K562 (cell line): ENCODE data around the gene TTL. TPM values are rescaled to one million over a fixed set of nuclear protein-coding genes. Genes with fewer than 3 reads are reported as not detected.

ENCODE experiments used
- BCL6 ChIP-seq: fragments of 250-450 bp; sonication (Bioruptor Pico); IDR thresholded peaks from 2 replicates; pipeline ENCODE4 v1.4.0; 2020
- COPS2 ChIP-seq: fragments of 450-650 bp; conservative IDR thresholded peaks from 2 replicates; pipeline ENCODE4 v1.6.1; 2016; ENCODE audit warnings: mild to moderate bottlenecking, moderate library complexity
- CSDE1 ChIP-seq, 2 experiments: fragments of 450-650 bp; IDR thresholded peaks; 2 replicates each; pipeline ENCODE4 v1.6.1; 2016; ENCODE audit warnings: mild to moderate bottlenecking in 1 of 2
- HMG20A ChIP-seq: fragments of 450-650 bp; formaldehyde crosslinking; conservative IDR thresholded peaks from 2 replicates; pipeline ENCODE4 v1.4.0; 2020; ENCODE audit warnings: mild to moderate bottlenecking, mixed read lengths
- KDM5B ChIP-seq: fragments of 200-600 bp; sonication (generic); IDR thresholded peaks from 2 replicates; pipeline ENCODE4 v1.6.1; 2012; ENCODE audit warnings: low read depth, mild to moderate bottlenecking, moderate library complexity, low read length, control low read depth, inconsistent platforms; ENCODE audit not compliant: insufficient replicate concordance
- LEF1 ChIP-seq: fragments of 450-650 bp; IDR thresholded peaks from 2 replicates; pipeline ENCODE4 v1.6.1; 2016; ENCODE audit warnings: mild to moderate bottlenecking
- MYC ChIP-seq, 2 experiments: fragments of 250-450 bp in 1 of 2; sonication (Bioruptor Pico) in 1 of 2; IDR thresholded peaks; 2 replicates each; pipeline versions ENCODE4 v1.5.1 to v1.6.1; 2012 to 2021; ENCODE audit warnings: low read depth in 2 of 2, borderline replicate concordance in 1 of 2, improper control_type of control experiment in 1 of 2, low read length in 1 of 2, mild to moderate bottlenecking in 1 of 2, moderate library complexity in 1 of 2
- SLC30A9 ChIP-seq: fragments of 250-450 bp; sonication (Bioruptor Pico); IDR thresholded peaks from 2 replicates; pipeline ENCODE4 v1.8.0; 2022; ENCODE audit warnings: mild to moderate bottlenecking, moderate library complexity
- ZNF282 ChIP-seq: sonication (generic); formaldehyde crosslinking; IDR thresholded peaks from 2 replicates; pipeline ENCODE4 v1.8.1; 2023; ENCODE audit warnings: missing genetic modification reagents
- ZNF507 ChIP-seq: conservative IDR thresholded peaks from 2 replicates; pipeline ENCODE4 v1.6.1; 2017; ENCODE audit warnings: missing genetic modification characterization, missing compliant biosample characterization
- ZNF655 ChIP-seq: fragments of 250-450 bp; sonication (Bioruptor Pico); IDR thresholded peaks from 2 replicates; pipeline ENCODE4 v1.5.0; 2021
- ZSCAN32 ChIP-seq: fragments of 450-650 bp; formaldehyde crosslinking; IDR thresholded peaks from 2 replicates; pipeline ENCODE4 v1.4.0; 2020; ENCODE audit warnings: mild to moderate bottlenecking, moderate library complexity
- polyA plus RNA-seq, 8 experiments: library from polyadenylated mRNA; depleted of rRNA in 4 of 8; stranded (reverse) in 5 of 8; unstranded in 3 of 8; fragments of >200 nt; fragmentation: Nextera tagmentation in 2 of 8; fragmentation: Illumina TruSeq in 1 of 8; extraction: Ambion mirVana in 2 of 8; extraction: Trizol in 1 of 8; gene quantifications; 2 replicates each; pipeline versions ENCODE4 v1.2.1 to v1.2.3, GENCODE V29; 2011 to 2014; ENCODE audit warnings: inconsistent platforms in 1 of 8, missing spikeins in 1 of 8
- total RNA-seq, 7 experiments: library from RNA; depleted of rRNA in 6 of 7; stranded (reverse); fragments of >200 nt in 6 of 7; fragmentation: Illumina TruSeq in 2 of 7; extraction: Trizol in 2 of 7; gene quantifications; 2 replicates each; pipeline versions ENCODE4 v1.2.1 to v1.2.3, GENCODE V29; 2011 to 2021; ENCODE audit warnings: low replicate concordance in 1 of 7
- TF ChIP-seq, protein P1 (sequence below): fragments of 250-450 bp; sonication (Bioruptor Pico); IDR thresholded peaks from 2 replicates; pipeline ENCODE4 v1.8.0; 2021; ENCODE audit warnings: moderate library complexity, mild to moderate bottlenecking, inconsistent platforms
- TF ChIP-seq, protein P2 (sequence below): sonication (generic); formaldehyde crosslinking; IDR thresholded peaks from 2 replicates; pipeline ENCODE4 v1.4.0; 2020; ENCODE audit warnings: mild to moderate bottlenecking, missing genetic modification reagents
- TF ChIP-seq, protein P3 (sequence below): sonication (generic); formaldehyde crosslinking; IDR thresholded peaks from 2 replicates; pipeline ENCODE4 v1.8.1; 2023; ENCODE audit warnings: mild to moderate bottlenecking, missing genetic modification reagents, moderate library complexity
- TF ChIP-seq, protein P4 (sequence below): sonication (generic); formaldehyde crosslinking; IDR thresholded peaks from 2 replicates; pipeline ENCODE4 v1.8.0; 2022; ENCODE audit warnings: missing genetic modification reagents, mild to moderate bottlenecking, borderline replicate concordance
- TF ChIP-seq, protein P5 (sequence below): sonication (generic); formaldehyde crosslinking; IDR thresholded peaks from 2 replicates; pipeline ENCODE4 v1.5.0; 2020; ENCODE audit warnings: missing genetic modification reagents

Gene TTL
- total and polyA plus RNA-seq, 9 of the 15 experiments (the other 6 are each of a cell fraction or from before 2014, with no cell fraction given), result 9.4 to 54.4 (median 34.9) TPM

GRCh38 chr2:112542123-112542983, 60.4 kb downstream of the TTL start, which contains the start of gene POLR1B (continued):
- no peak for TF ChIP-seq BCL6 (CRISPR knock-in tag)
- TF ChIP-seq KDM5B, result peak; percentile 54
- TF ChIP-seq SLC30A9 (CRISPR knock-in tag), result no peak
- TF ChIP-seq HMG20A (CRISPR knock-in tag), result no peak
- TF ChIP-seq, protein P1, sequence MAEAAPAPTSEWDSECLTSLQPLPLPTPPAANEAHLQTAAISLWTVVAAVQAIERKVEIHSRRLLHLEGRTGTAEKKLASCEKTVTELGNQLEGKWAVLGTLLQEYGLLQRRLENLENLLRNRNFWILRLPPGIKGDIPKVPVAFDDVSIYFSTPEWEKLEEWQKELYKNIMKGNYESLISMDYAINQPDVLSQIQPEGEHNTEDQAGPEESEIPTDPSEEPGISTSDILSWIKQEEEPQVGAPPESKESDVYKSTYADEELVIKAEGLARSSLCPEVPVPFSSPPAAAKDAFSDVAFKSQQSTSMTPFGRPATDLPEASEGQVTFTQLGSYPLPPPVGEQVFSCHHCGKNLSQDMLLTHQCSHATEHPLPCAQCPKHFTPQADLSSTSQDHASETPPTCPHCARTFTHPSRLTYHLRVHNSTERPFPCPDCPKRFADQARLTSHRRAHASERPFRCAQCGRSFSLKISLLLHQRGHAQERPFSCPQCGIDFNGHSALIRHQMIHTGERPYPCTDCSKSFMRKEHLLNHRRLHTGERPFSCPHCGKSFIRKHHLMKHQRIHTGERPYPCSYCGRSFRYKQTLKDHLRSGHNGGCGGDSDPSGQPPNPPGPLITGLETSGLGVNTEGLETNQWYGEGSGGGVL (CRISPR knock-in tag), result no peak
- peak; percentile 98 for TF ChIP-seq MYC (IDR thresholded peaks at IDR 0.05; ENCODE audit: low read depth, low read length)
- TF ChIP-seq MYC (CRISPR knock-in tag; IDR thresholded peaks at IDR 0.05; ENCODE audit: borderline replicate concordance, low read depth), result peak; percentile 97
- no peak for TF ChIP-seq ZSCAN32
- peak; percentile 19; the same call in 1 of the 2 replicates for TF ChIP-seq ZNF282 (CRISPR knock-in tag)
- TF ChIP-seq, protein P2, sequence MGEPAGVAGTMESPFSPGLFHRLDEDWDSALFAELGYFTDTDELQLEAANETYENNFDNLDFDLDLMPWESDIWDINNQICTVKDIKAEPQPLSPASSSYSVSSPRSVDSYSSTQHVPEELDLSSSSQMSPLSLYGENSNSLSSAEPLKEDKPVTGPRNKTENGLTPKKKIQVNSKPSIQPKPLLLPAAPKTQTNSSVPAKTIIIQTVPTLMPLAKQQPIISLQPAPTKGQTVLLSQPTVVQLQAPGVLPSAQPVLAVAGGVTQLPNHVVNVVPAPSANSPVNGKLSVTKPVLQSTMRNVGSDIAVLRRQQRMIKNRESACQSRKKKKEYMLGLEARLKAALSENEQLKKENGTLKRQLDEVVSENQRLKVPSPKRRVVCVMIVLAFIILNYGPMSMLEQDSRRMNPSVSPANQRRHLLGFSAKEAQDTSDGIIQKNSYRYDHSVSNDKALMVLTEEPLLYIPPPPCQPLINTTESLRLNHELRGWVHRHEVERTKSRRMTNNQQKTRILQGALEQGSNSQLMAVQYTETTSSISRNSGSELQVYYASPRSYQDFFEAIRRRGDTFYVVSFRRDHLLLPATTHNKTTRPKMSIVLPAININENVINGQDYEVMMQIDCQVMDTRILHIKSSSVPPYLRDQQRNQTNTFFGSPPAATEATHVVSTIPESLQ (CRISPR knock-in tag), result peak; percentile 98
- TF ChIP-seq COPS2, result no peak
- TF ChIP-seq ZNF655 (CRISPR knock-in tag), result no peak
- TF ChIP-seq ZNF507 (tag), result no peak
- TF ChIP-seq LEF1, result no peak; the same call in 1 of the 2 replicates
- TF ChIP-seq, protein P3, sequence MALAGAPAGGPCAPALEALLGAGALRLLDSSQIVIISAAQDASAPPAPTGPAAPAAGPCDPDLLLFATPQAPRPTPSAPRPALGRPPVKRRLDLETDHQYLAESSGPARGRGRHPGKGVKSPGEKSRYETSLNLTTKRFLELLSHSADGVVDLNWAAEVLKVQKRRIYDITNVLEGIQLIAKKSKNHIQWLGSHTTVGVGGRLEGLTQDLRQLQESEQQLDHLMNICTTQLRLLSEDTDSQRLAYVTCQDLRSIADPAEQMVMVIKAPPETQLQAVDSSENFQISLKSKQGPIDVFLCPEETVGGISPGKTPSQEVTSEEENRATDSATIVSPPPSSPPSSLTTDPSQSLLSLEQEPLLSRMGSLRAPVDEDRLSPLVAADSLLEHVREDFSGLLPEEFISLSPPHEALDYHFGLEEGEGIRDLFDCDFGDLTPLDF (CRISPR knock-in tag), result peak; percentile 87
- TF ChIP-seq, protein P4, sequence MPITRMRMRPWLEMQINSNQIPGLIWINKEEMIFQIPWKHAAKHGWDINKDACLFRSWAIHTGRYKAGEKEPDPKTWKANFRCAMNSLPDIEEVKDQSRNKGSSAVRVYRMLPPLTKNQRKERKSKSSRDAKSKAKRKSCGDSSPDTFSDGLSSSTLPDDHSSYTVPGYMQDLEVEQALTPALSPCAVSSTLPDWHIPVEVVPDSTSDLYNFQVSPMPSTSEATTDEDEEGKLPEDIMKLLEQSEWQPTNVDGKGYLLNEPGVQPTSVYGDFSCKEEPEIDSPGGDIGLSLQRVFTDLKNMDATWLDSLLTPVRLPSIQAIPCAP (CRISPR knock-in tag), result peak; percentile 62; the same call in 1 of the 2 replicates
- TF ChIP-seq CSDE1 (IDR thresholded peaks at IDR 0.05), result no peak
- TF ChIP-seq, protein P5, sequence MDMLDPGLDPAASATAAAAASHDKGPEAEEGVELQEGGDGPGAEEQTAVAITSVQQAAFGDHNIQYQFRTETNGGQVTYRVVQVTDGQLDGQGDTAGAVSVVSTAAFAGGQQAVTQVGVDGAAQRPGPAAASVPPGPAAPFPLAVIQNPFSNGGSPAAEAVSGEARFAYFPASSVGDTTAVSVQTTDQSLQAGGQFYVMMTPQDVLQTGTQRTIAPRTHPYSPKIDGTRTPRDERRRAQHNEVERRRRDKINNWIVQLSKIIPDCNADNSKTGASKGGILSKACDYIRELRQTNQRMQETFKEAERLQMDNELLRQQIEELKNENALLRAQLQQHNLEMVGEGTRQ, result peak; percentile 91
